Measurements from ENCODE around the gene ZSCAN2.
A peak's percentile ranks its signal among the peaks of the same experiment; 100 is the strongest.

DNA sequence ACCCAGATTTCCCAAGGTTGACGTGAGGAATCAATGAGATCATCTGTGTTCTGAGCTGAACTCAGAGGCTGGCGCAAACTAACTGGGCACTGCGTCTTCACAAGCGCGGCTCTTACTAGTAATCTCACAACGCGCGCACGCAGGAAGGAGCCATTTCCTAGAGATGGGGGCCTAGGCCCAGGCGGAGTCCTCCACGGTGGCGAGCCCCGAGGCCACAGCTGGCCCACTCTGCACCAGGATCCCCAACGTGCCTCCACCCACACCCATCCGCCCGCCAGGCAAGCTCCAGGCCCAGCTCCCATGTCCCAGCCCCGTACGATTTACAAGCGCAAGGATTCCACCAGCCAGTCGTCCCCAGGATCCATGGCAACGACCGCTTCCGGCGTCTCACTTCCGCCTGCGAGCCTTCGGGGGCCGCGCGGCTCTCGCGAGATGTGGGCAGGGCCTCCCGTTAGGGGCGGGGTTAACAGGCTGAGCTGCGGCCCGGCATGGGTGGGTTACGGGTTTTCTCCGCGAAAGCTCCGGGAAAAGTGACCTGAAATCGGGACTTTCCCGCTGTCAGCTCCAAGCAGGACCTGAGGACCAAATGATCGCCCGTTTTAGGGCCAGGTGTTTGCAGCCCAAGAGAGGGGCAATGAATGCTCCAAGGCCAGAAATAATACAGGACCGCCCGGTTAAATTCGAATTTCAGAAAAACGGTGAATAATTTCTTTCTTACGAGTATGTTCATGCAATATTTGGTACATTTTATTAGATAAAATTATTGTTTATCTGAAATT lies 53.3 kb downstream of the ZSCAN2 start, which contains the start of gene WDR73:
- peak; percentile 92 for TF ChIP-seq POLR2AphosphoS5 (IDR thresholded peaks at IDR 0.05; ENCODE audit: borderline replicate concordance, low read depth, low read length)
- TF ChIP-seq EZH2 (IDR thresholded peaks at IDR 0.05), result no peak
- TF ChIP-seq FOXP2 (optimal IDR thresholded peaks at IDR 0.05; ENCODE audit: control extremely low read depth, extremely low read length, insufficient read depth), result no peak
